ENCODE results near the gene MXI1.

Gene MXI1

DNA sequence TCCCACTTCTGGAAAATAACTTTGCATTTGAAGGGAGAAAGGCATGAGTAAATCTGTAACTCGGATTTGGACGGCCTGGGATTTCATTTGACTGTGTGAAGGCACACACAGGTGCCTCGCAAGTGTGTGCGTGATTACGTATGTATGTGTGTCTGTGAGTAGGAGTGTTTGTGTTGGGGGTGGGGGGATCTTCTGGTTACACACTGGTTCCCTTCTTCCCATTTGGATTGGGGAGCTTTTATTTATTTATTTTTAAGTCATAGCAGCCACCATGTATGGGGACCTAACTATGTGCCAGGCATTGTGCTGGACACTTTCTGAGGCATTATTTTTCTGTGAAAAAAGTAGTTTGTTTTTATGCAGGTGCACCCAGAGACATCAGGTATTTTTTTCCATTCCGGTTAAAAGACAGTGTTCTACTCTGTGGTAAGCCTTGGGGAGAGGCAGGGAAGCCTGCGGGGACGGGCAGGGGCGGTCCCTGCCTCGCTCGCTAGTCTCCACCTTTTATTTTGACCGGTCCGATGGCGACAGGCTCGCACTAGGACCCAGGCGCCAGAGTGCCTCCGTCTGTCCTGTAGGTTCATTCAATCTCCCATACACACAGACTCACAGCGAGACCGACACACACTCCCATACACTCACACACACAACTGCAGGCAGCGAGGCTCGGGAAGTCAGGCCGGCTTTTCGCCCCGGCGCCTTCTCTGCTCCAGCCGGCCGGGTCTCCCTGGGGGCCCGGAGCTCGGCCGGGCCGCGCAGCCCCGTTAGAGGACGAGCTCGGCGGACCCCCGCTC lies at the start of gene MXI1:
TSS of gene MXI1 (plus strand) at position 595 of the 794 bp plus-strand sequence. CDS start 204 bp downstream, outside the sequence.
- no peak for DNase-seq (ENCODE audit: low read depth in 2 of 2)

GRCh38 chr10:110158051-110159005 lies 49.1 kb upstream of the MXI1 start:
- no peak for DNase-seq (ENCODE audit: low read depth in 2 of 2)

DNA sequence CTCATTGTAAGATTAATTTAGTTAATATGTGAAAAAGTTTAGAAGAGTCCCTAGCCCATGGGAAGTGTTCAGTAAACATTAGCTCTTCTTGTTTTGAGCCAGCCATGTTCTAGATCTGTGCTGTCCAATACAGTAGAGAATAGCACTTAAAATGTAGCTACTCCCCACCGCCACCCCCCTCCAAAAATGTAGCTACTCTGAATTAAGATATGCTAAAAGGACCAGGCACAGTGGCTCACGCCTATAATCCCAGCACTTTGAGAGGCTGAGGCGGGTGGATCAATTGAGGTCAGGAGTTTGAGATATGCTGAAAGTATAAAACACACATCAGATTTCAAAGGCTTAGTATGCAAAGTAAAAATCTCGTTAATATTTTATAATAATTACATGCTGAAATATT lies 47.3 kb upstream of the MXI1 start:
- no peak for DNase-seq (ENCODE audit: low read depth in 2 of 2)

DNA sequence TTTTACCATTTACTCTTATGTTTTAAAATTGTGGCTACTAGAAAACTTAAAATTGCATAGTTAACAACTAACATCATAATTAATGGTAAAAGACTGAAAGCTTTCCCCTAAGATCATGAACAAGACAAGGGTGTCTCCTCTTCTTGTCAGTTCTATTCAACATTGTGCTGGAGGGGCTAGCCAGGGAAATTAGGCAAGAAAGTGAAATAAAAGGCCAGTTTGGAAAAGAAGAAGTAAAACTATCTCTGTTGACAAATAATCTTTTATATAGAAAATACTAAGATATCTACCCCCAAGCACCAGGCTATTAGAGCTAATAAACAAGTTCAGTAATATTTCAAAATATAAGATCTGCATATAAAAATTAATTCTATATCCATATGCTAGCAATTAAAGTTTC lies 46.9 kb upstream of the MXI1 start:
- no peak for DNase-seq (ENCODE audit: low read depth in 2 of 2)

DNA sequence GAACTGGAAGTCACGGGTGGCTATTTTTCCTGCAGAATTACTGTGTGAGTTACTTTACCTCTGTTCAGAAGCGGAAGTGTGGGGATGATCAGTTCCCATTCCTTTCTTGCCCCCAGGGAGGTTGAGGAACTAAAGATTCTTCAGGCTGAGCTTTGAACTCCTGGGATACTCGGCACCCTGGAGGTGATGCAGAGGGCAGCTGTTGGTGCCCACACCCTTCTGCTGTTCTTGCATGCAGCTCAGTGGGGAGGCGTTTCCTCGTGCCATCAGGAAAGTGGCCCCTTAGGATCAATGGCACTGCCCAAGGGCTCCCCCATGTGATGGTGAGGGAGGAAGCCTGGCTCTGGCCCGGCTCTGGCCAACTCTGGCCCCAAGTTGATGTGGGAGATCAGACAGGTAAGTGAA lies 44.7 kb upstream of the MXI1 start:
- DNase-seq (ENCODE audit: low read depth in 2 of 2), result no peak

DNA sequence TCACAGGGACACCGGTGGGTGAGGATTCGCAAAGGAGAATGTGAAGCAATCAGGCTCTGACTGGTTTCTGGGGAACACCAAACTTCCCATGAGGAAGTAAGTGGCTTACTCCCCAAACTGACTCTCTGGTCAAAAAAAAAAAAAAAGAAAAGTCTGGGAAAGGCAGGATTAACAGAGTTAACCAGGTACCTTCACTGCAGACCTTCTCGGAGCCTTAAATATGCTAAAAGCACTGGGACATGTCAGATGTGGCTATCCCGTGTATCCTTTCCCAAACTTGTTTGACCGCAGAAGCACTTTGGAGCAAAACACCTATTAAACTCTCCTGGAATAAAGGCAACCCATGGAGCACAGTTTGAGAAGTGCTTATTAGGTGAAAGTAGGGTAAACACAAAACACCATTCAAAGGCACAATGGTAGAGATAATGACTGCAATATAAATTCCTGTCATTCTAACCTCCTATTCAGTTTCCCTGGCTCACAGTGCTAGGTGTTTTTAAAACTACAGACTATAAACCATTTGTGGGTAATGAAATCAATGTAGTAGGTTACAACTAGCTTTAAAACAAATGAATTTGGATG lies 44.1 kb upstream of the MXI1 start:
- DNase-seq (ENCODE audit: low read depth in 2 of 2), result no peak

DNA sequence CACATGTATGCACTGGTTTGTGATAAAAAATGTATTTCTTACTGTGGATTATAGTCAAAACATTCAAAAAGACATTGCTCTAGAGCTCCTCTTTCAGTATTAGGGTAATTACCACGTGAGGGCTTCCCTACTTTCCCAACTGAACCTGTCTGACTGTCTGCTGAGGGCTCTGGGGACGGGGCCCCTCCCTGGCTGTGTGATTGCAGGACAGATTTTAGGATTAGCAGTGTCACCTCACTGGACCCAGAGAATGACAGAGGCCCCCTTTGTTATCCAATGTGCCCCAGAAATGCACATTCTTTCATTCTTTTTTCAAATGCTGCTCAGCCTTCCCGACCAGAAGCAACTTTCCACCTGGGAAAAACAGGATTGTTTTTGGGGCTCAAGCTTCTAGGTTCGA lies 43.6 kb upstream of the MXI1 start:
- no peak for DNase-seq (ENCODE audit: low read depth in 2 of 2)

- no peak for DNase-seq (ENCODE audit: low read depth in 2 of 2)
Observed at GRCh38 chr10:110165239-110165638, 42.2 kb upstream of the MXI1 start.

DNA sequence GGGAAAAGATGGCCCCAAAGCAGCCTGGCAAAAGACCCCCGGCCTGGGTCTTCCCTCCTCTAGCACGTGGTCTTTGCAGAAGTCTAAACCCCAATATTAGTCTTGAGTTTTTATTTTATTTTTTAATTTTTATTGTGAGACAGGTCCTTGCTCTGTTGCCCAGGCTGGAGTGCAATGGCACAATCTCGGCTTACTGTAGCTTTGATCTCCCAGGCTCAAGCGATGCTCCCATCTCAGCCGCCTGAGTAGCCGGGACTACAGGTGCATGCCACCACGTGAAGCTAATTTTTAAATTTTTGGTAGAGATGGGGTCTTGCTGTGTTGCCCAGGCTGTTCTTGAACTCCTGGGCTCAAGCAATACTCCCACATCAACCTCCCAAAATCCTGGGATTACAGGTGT lies 40.3 kb upstream of the MXI1 start:
- no peak for DNase-seq (ENCODE audit: low read depth in 2 of 2)

GRCh38 chr10:110168601-110169481 lies 38.6 kb upstream of the MXI1 start:
- DNase-seq (ENCODE audit: low read depth in 2 of 2), result no peak

- DNase-seq (ENCODE audit: low read depth in 2 of 2), result no peak
Observed at GRCh38 chr10:110169586-110169985, 37.8 kb upstream of the MXI1 start.

- no peak for DNase-seq (ENCODE audit: low read depth in 2 of 2)
Observed at GRCh38 chr10:110170142-110170971, 37.0 kb upstream of the MXI1 start.

GRCh38 chr10:110171032-110171431 lies 36.4 kb upstream of the MXI1 start:
- DNase-seq (ENCODE audit: low read depth in 2 of 2), result no peak

GRCh38 chr10:110172155-110172554 lies 35.2 kb upstream of the MXI1 start:
- no peak for DNase-seq (ENCODE audit: low read depth in 2 of 2)

DNA sequence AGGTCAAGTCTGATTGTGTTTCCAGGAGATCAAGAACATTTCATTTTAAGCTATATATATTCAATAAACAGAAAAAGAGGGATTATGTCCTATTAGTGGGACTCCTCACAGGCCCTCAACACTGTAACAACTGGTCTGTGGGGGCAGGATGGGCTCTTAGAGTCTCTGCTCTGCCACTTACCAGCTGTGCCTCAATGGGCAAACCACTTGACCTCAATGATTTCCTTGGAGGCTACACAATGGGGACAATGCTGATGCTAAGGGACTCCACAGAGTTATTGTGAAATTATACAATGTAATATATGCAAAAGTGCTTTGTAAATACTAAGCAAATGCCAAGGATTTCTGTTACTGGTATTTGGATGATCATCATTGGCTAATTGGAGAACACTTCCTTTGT lies 33.2 kb upstream of the MXI1 start:
- DNase-seq (ENCODE audit: low read depth in 2 of 2), result no peak

- no peak for DNase-seq (ENCODE audit: low read depth in 2 of 2)
Observed at GRCh38 chr10:110174816-110175215, 32.6 kb upstream of the MXI1 start.

- no peak for DNase-seq (ENCODE audit: low read depth in 2 of 2)
Observed at GRCh38 chr10:110175406-110175805, 32.0 kb upstream of the MXI1 start.

DNA sequence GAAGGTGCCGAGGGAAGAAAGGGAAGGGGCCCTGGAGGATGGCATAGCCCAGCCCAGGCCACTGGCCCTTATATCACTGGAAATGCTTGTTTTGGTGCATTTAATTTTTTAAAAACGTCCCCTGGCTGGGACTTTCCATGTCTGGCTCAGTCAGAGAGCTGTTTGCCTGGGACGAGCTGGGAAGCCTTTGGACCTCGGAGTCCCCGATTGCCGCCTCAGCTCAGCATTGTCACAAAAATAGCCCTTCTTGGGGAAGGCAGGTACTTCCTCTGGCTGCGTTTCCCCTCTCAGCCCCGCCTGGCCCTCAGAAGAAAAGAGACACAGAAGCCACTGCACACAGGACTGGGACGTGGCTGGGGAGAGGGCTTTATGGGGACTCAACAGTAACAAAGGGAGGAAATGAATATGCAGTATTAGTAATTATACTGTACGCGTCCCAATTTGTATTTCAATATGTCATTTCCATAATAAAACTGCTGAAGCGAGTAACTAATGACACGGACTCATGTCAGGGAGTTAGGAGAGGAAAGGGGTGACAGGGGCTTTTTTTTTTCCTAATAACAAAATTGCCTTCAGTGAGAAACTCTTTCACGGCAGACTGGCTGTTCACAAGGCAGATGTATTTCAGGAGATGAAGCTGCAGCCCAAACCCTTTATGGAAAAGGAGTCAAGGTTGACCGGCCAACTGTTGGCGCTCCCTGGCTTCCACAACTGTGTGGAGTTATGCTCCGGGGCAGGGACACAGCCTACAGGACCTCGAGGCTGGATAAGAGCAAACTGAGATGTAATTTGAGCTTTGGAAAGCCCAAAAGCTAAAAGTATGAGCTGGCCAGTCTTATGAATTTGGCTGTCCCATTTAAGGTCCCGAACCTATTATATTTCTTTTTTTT lies 31.0 kb upstream of the MXI1 start:
- no peak for DNase-seq (ENCODE audit: low read depth in 2 of 2)

DNA sequence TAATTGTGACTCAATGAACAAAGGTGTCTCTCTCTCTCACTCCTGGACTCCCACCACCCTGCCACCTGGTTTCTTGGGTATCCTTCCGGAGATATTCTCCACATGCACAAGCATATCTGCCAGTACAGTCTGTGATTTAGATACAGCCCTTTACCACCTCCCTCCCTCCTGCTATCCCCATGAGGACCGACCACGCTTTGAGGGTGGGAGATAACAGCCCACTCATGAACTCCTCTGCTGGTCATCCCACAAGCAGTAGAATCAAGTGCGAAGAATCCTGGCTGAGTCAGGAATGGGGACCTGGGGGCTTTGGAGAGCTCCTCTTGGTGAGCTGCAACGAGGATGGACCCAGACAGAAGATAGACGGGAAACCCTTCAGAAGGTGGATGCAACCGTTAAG lies 28.2 kb upstream of the MXI1 start:
- DNase-seq (ENCODE audit: low read depth in 2 of 2), result no peak

DNA sequence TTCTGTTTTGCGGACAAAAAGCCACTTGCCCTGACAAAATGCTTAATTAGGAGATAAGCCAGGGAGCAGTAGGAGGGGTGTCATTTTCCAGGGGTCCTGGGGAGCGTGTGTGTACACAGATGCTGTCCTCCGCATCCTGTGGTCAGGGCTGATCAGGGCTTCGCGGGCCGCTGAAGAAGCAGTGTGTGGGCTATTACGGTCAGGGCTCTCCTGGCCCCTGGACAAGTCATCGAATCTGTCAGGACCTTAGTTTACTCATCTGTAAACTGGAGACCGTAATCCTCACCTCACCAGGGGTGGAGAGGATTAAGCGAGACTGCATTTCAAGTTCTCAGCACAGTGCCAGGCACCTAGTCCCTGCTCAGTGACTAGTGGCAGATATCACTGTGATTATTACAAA lies 26.0 kb upstream of the MXI1 start:
- DNase-seq (ENCODE audit: low read depth in 2 of 2), result no peak

All from stimulated activated CD8-positive, alpha-beta memory T cell treated with anti-CD3 and anti-CD28 coated beads, Interleukin-7, amount 100 ng/mL, for 1 hour (primary cell).